ENCODE measurements around the gene MSL1. TPM values are rescaled to one million over a fixed set of nuclear protein-coding genes. Genes with fewer than 3 reads are reported as not detected.

Gene MSL1
- total and polyA plus RNA-seq, 3 experiments from 2014 or later: 13.5 to 91.5 (median 88.6) TPM

DNA sequence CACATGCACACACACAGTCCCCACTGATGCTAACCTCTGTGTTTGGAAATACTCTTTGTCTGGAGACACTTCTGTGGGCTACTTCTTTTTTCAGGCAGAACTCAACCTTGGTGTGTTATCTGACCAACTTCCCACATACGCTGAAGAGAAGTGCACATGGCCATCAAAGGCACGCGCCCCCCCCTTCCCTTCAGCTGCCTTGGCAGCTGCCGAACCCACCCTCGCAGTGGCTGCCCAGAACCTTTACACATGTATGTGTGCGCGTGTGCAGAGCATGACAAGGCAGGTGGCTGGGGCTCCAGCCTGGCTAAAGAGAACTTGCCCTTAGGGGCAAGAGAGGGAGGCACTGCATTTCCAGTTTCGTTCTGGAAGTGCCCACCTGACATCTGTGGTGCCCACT, 59.4 kb downstream of the MSL1 start:
- no peaks in the 10 kb centered on the region for H3K27me3 ChIP-seq (ENCODE audit: insufficient read depth, low read length, poor library complexity, severe bottlenecking)
- no peaks in the 10 kb centered on the region for H3K9me3 ChIP-seq (ENCODE audit: low read length)
- H3K4me1 Mint-ChIP-seq: peaks cover 7 to 8% (median 8%) of the 10 kb centered on the region in 3 donors
- DNase-seq: no peak
- H3K27ac Mint-ChIP-seq: no peak overlapping the region
- POLR2A ChIA-PET: no interaction called here
- CTCF ChIA-PET: no interaction called here
- H3K4me1 ChIP-seq (ENCODE audit: insufficient read depth, low read length): peaks cover 10% of the 10 kb centered on the region
- H3K36me3 Mint-ChIP-seq: peaks cover 0 to 2% (median 0%) of the 10 kb centered on the region in 3 donors
- H3K4me3 ChIP-seq (ENCODE audit: low read length): no peak overlapping the region
- H3K4me3 Mint-ChIP-seq: no peak overlapping the region
- no peaks in the 10 kb centered on the region for H3K36me3 ChIP-seq (ENCODE audit: insufficient read depth, low read length)
- H3K27ac ChIP-seq (ENCODE audit: low read depth, low read length): no peak overlapping the region
- no peaks in the 10 kb centered on the region for H3K9me3 Mint-ChIP-seq
- H3K27me3 Mint-ChIP-seq: no peaks in the 10 kb centered on the region

DNA sequence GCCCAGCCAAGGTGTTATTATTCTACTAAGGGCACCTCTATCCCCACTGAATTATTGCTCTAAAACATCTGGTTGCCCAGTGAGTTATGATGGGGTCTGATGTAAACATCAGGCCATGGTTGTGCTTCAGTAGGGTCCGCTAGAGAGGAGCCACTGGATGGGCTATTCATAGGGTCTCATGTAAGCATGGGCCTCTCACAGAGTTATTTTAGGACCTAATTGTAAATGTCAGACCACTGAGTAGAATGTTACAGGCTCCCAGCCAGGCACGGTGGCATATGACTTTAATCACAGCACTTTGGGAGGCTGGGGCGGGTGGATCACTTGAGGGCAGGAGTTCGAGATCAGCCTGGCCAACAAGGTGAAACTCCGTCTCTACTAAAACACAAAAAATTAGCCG, 60.8 kb downstream of the MSL1 start:
- H3K4me3 Mint-ChIP-seq: no peak overlapping the region
- H3K4me1 Mint-ChIP-seq: no peaks in the 10 kb centered on the region
- no peaks in the 10 kb centered on the region for H3K36me3 Mint-ChIP-seq
- H3K4me3 ChIP-seq (ENCODE audit: low read length): no peak overlapping the region
- ChIA-PET POLR2A (interaction anchor here (1.1 kb wide), 1 partner anchor 9 kb away, joined by 3 read pairs; no protein-coding TSS in a partner anchor), CTCF (interaction anchor here (1.0 to 1.8 kb wide), 2 partner anchors 9 to 169 kb away, joined by 4 to 9 read pairs; no protein-coding TSS in a partner anchor)
- no peak overlapping the region for H3K27ac Mint-ChIP-seq
- no peaks in the 10 kb centered on the region for H3K9me3 Mint-ChIP-seq
- no peak overlapping the region for H3K27ac ChIP-seq (ENCODE audit: low read depth, low read length)
- no peak for DNase-seq
- no peaks in the 10 kb centered on the region for H3K36me3 ChIP-seq (ENCODE audit: insufficient read depth, low read length)
- no peaks in the 10 kb centered on the region for H3K4me1 ChIP-seq (ENCODE audit: insufficient read depth, low read length)
- H3K27me3 ChIP-seq (ENCODE audit: insufficient read depth, low read length, poor library complexity, severe bottlenecking): no peaks in the 10 kb centered on the region
- no peaks in the 10 kb centered on the region for H3K9me3 ChIP-seq (ENCODE audit: low read length)
- H3K27me3 Mint-ChIP-seq: no peaks in the 10 kb centered on the region

Other genes starting within 250 kb of the MSL1 start
- gene GSDMB, start 203.3 kb upstream of the MSL1 start, total RNA-seq: 10 to 100 TPM; 14.0 to 14.8 TPM
- 1.3 TPM for gene GSDMB, start 203.3 kb upstream of the MSL1 start, polyA plus RNA-seq
- gene ORMDL3, start 194.4 kb upstream of the MSL1 start, total RNA-seq: 10 to 100 TPM; 73.6 to 76.4 TPM
- gene ORMDL3, start 194.4 kb upstream of the MSL1 start, polyA plus RNA-seq: 217 TPM
- not detected for gene LRRC3C, start 194.2 kb upstream of the MSL1 start, total RNA-seq
- gene LRRC3C, start 194.2 kb upstream of the MSL1 start, polyA plus RNA-seq: not detected
- gene GSDMA, start 159.0 kb upstream of the MSL1 start, total RNA-seq: not detected
- 0.14 TPM for gene GSDMA, start 159.0 kb upstream of the MSL1 start, polyA plus RNA-seq
- 100 to 1,000 TPM; 185 to 186 TPM for gene PSMD3, start 141.2 kb upstream of the MSL1 start, total RNA-seq
- gene PSMD3, start 141.2 kb upstream of the MSL1 start, polyA plus RNA-seq: 51.1 TPM
- gene CSF3, start 106.5 kb upstream of the MSL1 start, total RNA-seq: not detected
- not detected for gene CSF3, start 106.5 kb upstream of the MSL1 start, polyA plus RNA-seq
- 100 to 1,000 TPM; 118 to 121 TPM for gene MED24, start 67.6 kb upstream of the MSL1 start, total RNA-seq
- 51.2 TPM for gene MED24, start 67.6 kb upstream of the MSL1 start, polyA plus RNA-seq
- gene THRA, start 59.0 kb upstream of the MSL1 start, total RNA-seq: 10 to 100 TPM; 12.6 to 13.2 TPM
- 17.0 TPM for gene THRA, start 59.0 kb upstream of the MSL1 start, polyA plus RNA-seq
- 10 to 100 TPM; 10.0 to 10.2 TPM for gene NR1D1, start 21.4 kb upstream of the MSL1 start, total RNA-seq
- gene NR1D1, start 21.4 kb upstream of the MSL1 start, polyA plus RNA-seq: 10.4 TPM
- gene CASC3, start 18.6 kb downstream of the MSL1 start, total RNA-seq: 100 to 1,000 TPM; 100 to 101 TPM
- 47.4 TPM for gene CASC3, start 18.6 kb downstream of the MSL1 start, polyA plus RNA-seq
- 1 to 10 TPM; 5.7 to 6.3 TPM for gene RAPGEFL1, start 55.5 kb downstream of the MSL1 start, total RNA-seq
- gene RAPGEFL1, start 55.5 kb downstream of the MSL1 start, polyA plus RNA-seq: 0.32 TPM
- gene WIPF2, start 97.3 kb downstream of the MSL1 start, total RNA-seq: 10 to 100 TPM; 24.5 to 24.7 TPM
- 14.6 TPM for gene WIPF2, start 97.3 kb downstream of the MSL1 start, polyA plus RNA-seq
- gene CDC6, start 165.9 kb downstream of the MSL1 start, total RNA-seq: 100 to 1,000 TPM; 107 to 110 TPM
- 0.49 TPM for gene CDC6, start 165.9 kb downstream of the MSL1 start, polyA plus RNA-seq
- 10 to 100 TPM; 37.4 to 37.8 TPM for gene RARA, start 187.2 kb downstream of the MSL1 start, total RNA-seq
- gene RARA, start 187.2 kb downstream of the MSL1 start, polyA plus RNA-seq: 14.0 TPM
- under 1 TPM in 1 of 2 experiments, not detected in 1; 0.24 TPM for gene GJD3, start 242.8 kb downstream of the MSL1 start, total RNA-seq
- 0.40 TPM for gene GJD3, start 242.8 kb downstream of the MSL1 start, polyA plus RNA-seq